Adrenal gland (tissue), 12 donors: Measurements from ENCODE around the gene AMACR. TPM values are rescaled to one million over a fixed set of nuclear protein-coding genes. Genes with fewer than 3 reads are reported as not detected.

Source experiments
- DNase-seq, 7 donors: peaks; one replicate each; pipeline ENCODE4 v3.0.0-alpha.2; 2019 to 2020
- H3K27ac ChIP-seq, 5 donors: fragments of 200-600 bp; sonication (generic) in 4 of 5; 1 replicate in 3 of 5; 2 replicates in 2 of 5; pipeline versions ENCODE4 v1.5.1 to v1.8.0; 2016 to 2020; ENCODE audit warnings: mild to moderate bottlenecking in 1 of 5
- H3K27me3 ChIP-seq: fragments of 200-600 bp; 2 replicates; pipeline ENCODE4 v1.8.0; 2021
- H3K36me3 ChIP-seq, 2 donors: fragments of 200-600 bp; replicated peaks in 1 of 2; 1 replicate in 1 of 2; 2 replicates in 1 of 2; pipeline versions ENCODE4 v1.5.1 to v1.8.0; 2018 to 2022
- H3K4me1 ChIP-seq, 2 donors: fragments of 200-600 bp; replicated peaks in 1 of 2; 1 replicate in 1 of 2; 2 replicates in 1 of 2; pipeline versions ENCODE4 v1.5.1 to v1.8.0; 2018 to 2021
- H3K4me3 ChIP-seq, 4 donors: fragments of 200-600 bp; sonication (generic) in 3 of 4; one replicate each; pipeline ENCODE4 v1.5.1; 2016 to 2018
- H3K9me3 ChIP-seq, 3 donors: fragments of 200-600 bp; sonication (generic) in 1 of 3; replicated peaks in 1 of 3; 1 replicate in 2 of 3; 2 replicates in 1 of 3; pipeline versions ENCODE4 v1.5.1 to v1.8.0; 2016 to 2021
- CTCF ChIP-seq, 6 experiments: fragments of 450-650 bp in 4 of 6; fragments of 200-600 bp in 2 of 6; sonication (generic) in 1 of 6; IDR thresholded peaks; 1 replicate in 5 of 6; 2 replicates in 1 of 6; pipeline versions ENCODE4 v1.5.1 to v1.8.0; 2016 to 2021; ENCODE audit warnings: antibody characterized with exemption in 6 of 6, mild to moderate bottlenecking in 2 of 6, moderate library complexity in 1 of 6
- POLR2A ChIP-seq, 2 donors: fragments of 450-650 bp; IDR thresholded peaks; one replicate each; pipeline ENCODE4 v1.6.1; 2017; ENCODE audit warnings: antibody characterized with exemption in 2 of 2, mild to moderate bottlenecking in 2 of 2, moderate library complexity in 1 of 2
- WGBS, 4 donors: extraction: QIAGEN DNeasy Blood & Tissue Kit in 2 of 4; methylation state at CpG; one replicate each; pipeline versions ENCODE4 v1.1.5 to v1.1.7; 2013 to 2017; 5-methylcytosine and 5-hydroxymethylcytosine counted together
- intact Hi-C, 2 donors: fragments of 100-400 bp; cut with DNase I; formaldehyde crosslinking; loops; one replicate each; pipeline versions ENCODE4 v1.14.1 to v1.15.0; 2022 to 2023
- polyA plus RNA-seq, 3 donors: library from polyadenylated mRNA; stranded (reverse); fragments of 200-250 nt in 2 of 3; fragments of 350-450 nt in 1 of 3; fragmentation: Illumina TruSeq in 1 of 3; extraction: RNeasy Lipid Tissue Mini Kit (QIAGEN cat#74804) in 1 of 3; gene quantifications; one replicate each; pipeline ENCODE4 v1.2.3, GENCODE V29; 2013 to 2014
- total RNA-seq, 9 donors: library from RNA; depleted of rRNA in 4 of 9; stranded (reverse); fragments of >200 nt in 4 of 9; fragments of 120-200 nt in 1 of 9; fragmentation: NEBNext Ultra II Directional in 1 of 9; extraction: Animal tissue kit (Norgen Biotek cat#: 25700) in 1 of 9; gene quantifications; one replicate each; pipeline versions ENCODE4 v1.1.0 to v1.2.4, GENCODE V29; 2013 to 2023
- donor health status: healthy with polysubstance abuse.
- donor health status: Bipolar disorder and iron deficiency.
- donor health status: DM: yes; HTN: yes; CAD: no.
- donor health status: DM: no; HTN: no; CAD: no.
- donor health status: DM: no; HTN: no; CAD: no.
- donor health status: DM: yes; HTN: yes; CAD: no.

AMACR gene
- total and polyA plus RNA-seq, 12 donors: 9.2 to 46.5 (median 25.4) TPM

GRCh38 chr5:34045023-34045422 lies 37.2 kb upstream of the AMACR start:
- Histone ChIP-seq H3K4me3 (no peak overlapping the region), H3K27me3 (no peaks in the 10 kb centered on the region), H3K36me3 (no peaks in the 10 kb centered on the region), H3K9me3 (no peaks in the 10 kb centered on the region), H3K4me1 (peaks cover 3 to 12% of the 10 kb centered on the region in 2 donors), H3K27ac (no peak overlapping the region)
- 78 to 93% (median 86%) methylated on average over 3 of the region's 3 CpGs for WGBS, 4 donors
- TF ChIP-seq CTCF (IDR thresholded peaks at IDR 0.05): no peak
- no peak for TF ChIP-seq POLR2A (IDR thresholded peaks at IDR 0.05)
- intact Hi-C loops: no loop called here
- no peak for DNase-seq

GRCh38 chr5:34043099-34043876 lies 35.4 kb upstream of the AMACR start, which contains the start of gene C1QTNF3:
Gene C1QTNF3 (minus strand): TSS chr5:34043213. CDS start chr5:34043125, 88 bp downstream.
- peaks cover 3 to 13% of the 10 kb centered on the region in 2 donors for H3K4me1 ChIP-seq
- WGBS, 4 donors: 59 to 69% (median 66%) methylated on average over 10 of the region's 10 CpGs
- H3K27ac ChIP-seq: peak within 1 kb of the TSS in 1 of 5 donors; percentile 21
- intact Hi-C loops: no loop called here
- TF ChIP-seq CTCF (IDR thresholded peaks at IDR 0.05): no peak
- no peak for TF ChIP-seq POLR2A (IDR thresholded peaks at IDR 0.05)
- no peaks in the 10 kb centered on the region for H3K27me3 ChIP-seq
- H3K9me3 ChIP-seq: no peaks in the 10 kb centered on the region
- no peak within 1 kb of the TSS for H3K4me3 ChIP-seq
- no peaks in the 10 kb centered on the region for H3K36me3 ChIP-seq
- DNase-seq: no peak

GRCh38 chr5:34042321-34042720 lies 34.5 kb upstream of the AMACR start:
- no peaks in the 10 kb centered on the region for H3K27me3 ChIP-seq
- H3K27ac ChIP-seq: peak overlapping the region in 1 of 5 donors; percentile 21
- intact Hi-C loops: no loop called here
- TF ChIP-seq CTCF (IDR thresholded peaks at IDR 0.05) (no peak), POLR2A (IDR thresholded peaks at IDR 0.05) (no peak)
- WGBS, 4 donors: 53 to 69% (median 60%) methylated on average over 7 of the region's 7 CpGs
- peak; percentile 21 to 78 (median 55) for DNase-seq
- H3K36me3 ChIP-seq: no peaks in the 10 kb centered on the region
- peaks cover 3 to 15% of the 10 kb centered on the region in 2 donors for H3K4me1 ChIP-seq
- H3K9me3 ChIP-seq: no peaks in the 10 kb centered on the region
- H3K4me3 ChIP-seq: no peak overlapping the region

DNA sequence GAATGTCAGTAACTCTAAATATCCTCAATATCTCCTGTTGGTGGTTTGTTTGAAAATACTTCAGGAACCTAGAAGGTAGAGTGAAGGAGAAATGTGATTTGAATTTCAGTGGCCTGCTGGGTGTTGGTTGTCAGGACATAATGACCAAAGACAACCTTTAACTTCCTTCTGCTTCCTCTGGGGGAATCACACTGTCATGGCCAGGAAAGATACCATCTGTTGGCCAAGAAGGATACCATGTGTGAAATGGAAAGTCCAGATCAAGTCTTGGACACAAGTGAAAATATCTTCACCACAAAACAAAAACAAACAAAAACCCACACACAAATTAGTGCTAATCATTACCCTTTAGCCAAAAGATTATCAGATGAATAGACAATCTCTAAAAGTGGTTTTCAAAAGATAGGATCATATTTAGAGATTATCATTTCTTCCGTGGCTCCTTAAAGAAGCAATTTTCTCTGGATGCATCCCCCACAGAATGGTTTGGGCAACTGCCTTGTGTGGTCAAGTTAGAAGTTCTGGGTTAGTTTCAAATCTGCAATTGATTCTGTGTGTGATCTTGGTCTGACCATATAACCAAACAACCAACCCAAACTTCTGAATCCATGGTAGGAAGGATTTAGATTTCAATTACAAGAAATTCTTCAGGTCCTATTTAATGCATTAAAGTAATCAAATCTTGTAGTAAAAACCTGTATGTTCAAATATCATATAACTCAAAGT lies 33.6 kb upstream of the AMACR start:
- no peak for DNase-seq
- Histone ChIP-seq H3K4me3 (no peak overlapping the region), H3K4me1 (peaks cover 3 to 15% of the 10 kb centered on the region in 2 donors), H3K27me3 (no peaks in the 10 kb centered on the region), H3K36me3 (no peaks in the 10 kb centered on the region), H3K27ac (peak overlapping the region in 1 of 5 donors; percentile 10), H3K9me3 (no peaks in the 10 kb centered on the region)
- TF ChIP-seq POLR2A (IDR thresholded peaks at IDR 0.05) (no peak), CTCF (IDR thresholded peaks at IDR 0.05) (no peak)
- 67 to 88% (median 79%) methylated on average over 1 of the region's 1 CpG for WGBS, 4 donors
- intact Hi-C loops: no loop called here
